Measurements from ENCODE around the gene SULT1C2.

DNA sequence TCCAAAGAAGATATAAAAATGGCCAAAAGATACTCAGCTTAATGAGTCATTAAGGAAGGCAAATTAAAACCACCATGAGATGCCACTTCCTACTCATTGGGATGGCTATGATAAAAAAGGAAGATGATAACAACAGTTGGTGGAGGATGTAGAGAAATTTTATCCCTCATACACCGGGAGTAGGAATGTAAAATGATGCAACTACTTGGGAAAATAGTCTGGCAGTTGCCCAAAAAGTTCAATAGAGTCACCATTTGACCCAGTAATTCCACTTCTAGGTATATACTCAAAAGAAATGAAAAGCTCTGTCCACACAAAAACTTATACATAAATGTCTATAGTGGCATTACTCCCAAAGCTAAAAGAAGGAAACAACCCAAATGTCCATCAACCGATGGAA, 10.1 kb upstream of the SULT1C2 start:
- TF ChIP-seq, protein P1, sequence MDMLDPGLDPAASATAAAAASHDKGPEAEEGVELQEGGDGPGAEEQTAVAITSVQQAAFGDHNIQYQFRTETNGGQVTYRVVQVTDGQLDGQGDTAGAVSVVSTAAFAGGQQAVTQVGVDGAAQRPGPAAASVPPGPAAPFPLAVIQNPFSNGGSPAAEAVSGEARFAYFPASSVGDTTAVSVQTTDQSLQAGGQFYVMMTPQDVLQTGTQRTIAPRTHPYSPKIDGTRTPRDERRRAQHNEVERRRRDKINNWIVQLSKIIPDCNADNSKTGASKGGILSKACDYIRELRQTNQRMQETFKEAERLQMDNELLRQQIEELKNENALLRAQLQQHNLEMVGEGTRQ (IDR thresholded peaks at IDR 0.05), result no peak
- TF ChIP-seq, protein P2, sequence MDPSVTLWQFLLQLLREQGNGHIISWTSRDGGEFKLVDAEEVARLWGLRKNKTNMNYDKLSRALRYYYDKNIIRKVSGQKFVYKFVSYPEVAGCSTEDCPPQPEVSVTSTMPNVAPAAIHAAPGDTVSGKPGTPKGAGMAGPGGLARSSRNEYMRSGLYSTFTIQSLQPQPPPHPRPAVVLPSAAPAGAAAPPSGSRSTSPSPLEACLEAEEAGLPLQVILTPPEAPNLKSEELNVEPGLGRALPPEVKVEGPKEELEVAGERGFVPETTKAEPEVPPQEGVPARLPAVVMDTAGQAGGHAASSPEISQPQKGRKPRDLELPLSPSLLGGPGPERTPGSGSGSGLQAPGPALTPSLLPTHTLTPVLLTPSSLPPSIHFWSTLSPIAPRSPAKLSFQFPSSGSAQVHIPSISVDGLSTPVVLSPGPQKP (IDR thresholded peaks at IDR 0.05; ENCODE audit: low read depth, low read length), result no peak
- no peak for TF ChIP-seq CTCF (IDR thresholded peaks at IDR 0.05)
- no peak for TF ChIP-seq EP300 (IDR thresholded peaks at IDR 0.05)
- TF ChIP-seq POLR2A (IDR thresholded peaks at IDR 0.05; ENCODE audit: low read length), result no peak
